Activated T-cell treated with anti-CD3 and anti-CD28 coated beads for 48 hours (primary cell): Measurements from ENCODE around the gene CMA1.

ENCODE experiments used
- DNase-seq: peaks from one replicate; pipeline ENCODE4 v3.0.0-alpha.2; 2020; ENCODE audit warnings: low read depth

Gene CMA1

DNA sequence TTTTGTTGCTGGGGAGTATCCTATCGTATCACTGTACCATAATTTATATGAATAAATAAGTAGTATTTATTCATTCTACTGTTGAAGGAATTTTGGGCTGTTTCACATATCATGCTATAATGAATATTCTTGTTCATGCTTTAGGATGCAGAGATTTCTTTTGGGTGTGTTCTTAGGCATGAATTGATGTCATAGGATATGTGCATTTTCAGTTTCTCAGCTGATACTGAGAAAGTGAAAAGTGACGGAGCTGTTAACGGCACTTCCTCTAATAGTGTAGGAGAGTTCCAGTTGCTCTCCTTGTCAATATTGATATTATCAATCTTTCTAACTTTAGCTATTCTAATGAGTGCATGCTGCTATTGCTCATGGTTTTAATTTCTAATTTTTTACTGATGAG lies 42.3 kb downstream of the CMA1 start:
- DNase-seq: no peak

DNA sequence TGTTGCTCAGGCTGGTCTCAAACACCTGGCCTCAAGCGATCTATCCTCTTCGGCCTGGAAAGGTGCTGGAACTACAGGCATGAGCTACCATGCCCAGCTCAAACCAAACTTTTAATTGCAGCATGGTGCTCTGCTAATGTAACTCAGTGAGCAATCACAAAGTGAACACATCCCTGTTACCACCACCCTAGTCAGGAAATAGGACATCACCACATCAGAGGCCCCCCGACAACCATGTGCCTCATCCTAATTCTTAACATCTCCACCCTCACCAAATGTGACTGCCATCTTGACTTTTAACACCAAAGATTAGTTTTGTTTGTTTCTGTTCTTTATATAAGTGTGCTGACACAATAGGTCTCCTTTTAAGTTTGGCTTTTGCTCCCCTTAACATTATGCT lies 42.7 kb downstream of the CMA1 start:
- DNase-seq: no peak

DNA sequence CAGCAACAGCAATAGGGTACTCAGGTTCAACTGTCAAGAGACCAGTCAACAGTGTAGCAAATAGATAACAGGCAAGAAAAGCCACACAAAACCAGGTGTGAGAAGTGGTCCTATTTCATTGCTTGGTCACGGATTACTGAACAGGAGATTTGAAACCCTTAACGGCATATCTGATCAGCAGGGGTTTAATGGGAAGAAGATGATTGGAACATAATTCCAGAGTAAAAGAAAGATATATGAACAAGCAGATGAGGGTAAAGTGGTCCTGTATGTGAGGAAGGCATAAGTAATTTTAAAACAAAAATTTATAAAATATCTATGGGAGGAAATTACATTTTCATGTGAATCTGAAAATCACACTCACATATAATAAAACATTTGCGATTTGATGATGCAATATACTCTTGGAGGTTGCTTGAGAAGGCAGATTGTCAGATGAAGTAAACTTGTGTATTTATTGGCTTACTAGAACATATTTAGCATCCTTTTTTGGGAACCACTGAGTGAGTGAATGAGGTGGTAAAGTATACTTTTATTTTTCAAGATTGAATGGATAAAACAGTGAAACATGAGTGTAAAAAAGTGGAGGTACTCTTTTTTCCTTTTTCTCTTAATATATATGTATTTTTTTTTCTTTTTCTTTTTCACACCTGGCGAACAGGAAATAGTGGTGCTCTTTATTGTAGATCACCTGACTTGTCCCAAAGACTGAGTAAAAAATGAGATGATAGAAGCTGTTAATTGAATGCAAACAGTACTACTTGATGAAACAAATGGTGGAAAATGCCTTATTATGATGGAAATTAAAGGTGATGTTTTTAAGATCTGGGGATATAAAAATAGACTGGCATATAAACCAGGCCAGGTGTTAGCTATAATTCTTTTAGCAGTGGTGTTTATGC lies 43.9 kb downstream of the CMA1 start:
- no peak for DNase-seq

DNA sequence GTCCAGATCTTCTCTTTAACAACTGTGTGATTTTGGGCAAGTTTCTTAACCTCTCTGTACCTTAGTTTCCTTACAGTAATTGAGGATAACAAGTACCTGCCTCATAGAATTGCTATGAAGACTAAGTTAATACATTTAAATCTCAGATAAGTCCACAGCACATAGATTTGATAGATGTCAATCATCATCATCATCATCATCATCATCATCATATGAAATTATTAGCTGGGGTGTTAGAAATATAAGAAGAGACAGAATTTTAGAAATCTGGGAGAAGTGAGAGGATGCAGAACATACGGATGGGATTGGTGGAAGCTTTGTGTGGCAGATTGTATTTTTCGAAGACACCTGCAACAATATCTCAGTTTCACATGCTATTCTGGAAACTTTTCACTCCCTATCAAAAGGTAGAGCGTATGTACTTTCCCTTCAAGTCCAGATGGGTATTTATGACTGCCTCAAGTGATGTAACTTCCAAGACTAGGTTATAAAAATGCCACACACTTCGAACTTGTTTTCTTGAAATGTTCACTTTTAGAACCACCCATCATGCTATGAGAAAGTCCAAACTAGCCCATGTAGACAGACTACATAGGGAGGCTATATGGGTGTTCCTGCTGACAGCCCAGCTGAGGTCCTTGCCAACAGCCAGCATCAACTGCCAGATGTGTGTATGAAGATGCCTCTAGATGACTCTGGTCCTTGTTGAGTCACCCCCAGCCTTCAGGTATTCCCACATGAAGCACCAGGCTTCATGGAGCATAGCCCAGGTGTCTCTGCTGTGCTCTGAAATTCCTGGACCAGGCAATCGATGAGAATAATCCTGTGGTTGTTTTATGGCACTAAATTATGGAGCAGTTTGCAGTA lies 44.8 kb downstream of the CMA1 start:
- DNase-seq: no peak

DNA sequence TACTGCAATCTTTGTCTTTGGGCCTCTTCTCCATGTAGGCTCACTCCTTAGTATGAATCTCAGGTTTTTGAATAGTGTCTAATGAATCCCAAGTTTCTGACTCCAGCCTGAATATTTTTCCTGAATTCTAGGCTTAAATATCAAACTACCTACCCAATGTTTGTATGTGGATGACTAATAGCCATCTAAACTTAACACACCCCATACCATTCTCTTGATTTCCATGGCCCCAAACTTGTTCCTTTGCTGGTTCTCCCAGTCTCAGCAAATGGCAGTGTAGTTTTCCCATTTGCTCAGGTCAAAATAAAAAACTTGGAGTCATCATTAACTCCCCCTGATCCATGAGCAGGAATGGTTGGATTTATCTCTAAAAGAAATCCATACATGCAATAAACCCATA lies 46.7 kb downstream of the CMA1 start:
- DNase-seq: no peak

DNA sequence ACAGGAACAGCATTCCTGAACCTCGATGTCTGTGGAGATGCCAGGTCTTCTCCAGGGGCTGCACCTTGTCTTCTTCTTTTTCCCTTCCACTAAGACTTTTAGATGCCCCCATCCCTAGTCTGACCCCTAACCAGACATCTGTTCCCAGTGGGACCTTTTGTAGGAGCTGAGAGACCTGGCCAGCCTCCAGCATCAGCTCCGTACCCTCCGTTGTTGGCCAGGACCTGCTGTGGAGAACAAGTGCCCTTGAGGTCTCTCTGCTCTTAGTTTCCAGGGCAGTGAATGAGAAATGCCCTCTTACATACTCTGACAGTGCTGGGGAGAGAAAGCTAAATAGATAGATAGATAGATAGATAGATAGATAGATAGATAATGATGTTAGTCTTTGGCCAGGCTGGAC lies 48.7 kb downstream of the CMA1 start:
- no peak for DNase-seq

DNA sequence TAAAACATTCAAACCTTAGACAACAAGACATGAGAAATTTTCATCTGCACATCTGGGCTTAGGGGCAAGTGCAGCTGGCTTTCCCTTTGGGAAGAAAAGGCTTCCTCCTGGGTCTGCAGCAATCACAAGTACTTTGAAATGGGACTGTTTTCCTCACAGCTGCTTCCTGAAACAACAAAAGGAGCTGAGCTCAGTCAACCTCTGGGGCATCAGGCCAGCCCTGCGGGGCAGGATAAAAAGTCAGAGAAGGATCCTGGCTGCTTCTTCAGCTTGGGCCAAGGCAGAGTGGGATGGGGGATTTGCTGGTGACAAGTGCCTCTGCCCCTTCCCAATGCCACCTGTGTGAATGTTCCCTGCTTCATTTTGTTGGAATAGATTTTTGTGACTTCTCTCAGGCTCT lies 49.3 kb downstream of the CMA1 start:
- no peak for DNase-seq

DNA sequence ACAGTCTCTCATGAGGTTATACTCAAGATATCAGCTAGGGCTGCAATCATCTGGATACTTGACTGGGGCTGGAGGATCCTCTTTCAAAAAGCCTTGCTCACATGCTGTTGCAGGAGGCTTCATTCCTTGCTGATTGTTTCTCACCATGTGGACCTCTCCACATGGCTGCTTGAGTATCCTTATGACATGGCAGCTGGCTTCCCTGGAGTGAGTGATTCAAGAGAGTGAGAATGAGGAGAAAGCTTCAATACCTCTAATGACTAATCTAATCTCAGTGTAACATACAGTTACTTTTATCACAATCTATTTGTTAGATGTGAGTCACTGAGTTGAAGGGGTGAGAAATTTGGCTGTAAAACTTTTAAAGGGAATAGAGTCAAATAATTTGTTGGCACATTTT lies 51.1 kb downstream of the CMA1 start:
- DNase-seq: no peak
